IPS-NIHi7 (cell line): ENCODE data around the gene DSCAM.
A peak's percentile ranks its signal among the peaks of the same experiment; 100 is the strongest.
"Not testable (repeated sequence)": the region's sequence is repeated elsewhere in the genome, so short reads cannot be mapped to it uniquely, and the experiment has no call there.

Source experiments
- DNase-seq: peaks from one replicate; pipeline ENCODE4 v3.0.0; 2012; ENCODE audit warnings: mixed read lengths; ENCODE audit errors: extremely low spot score

The DSCAM gene

GRCh38 chr21:40846587-40847411 is at the start of gene DSCAM:
TSS of gene DSCAM (minus strand) at chr21:40847158. CDS start at chr21:40846661, 497 bp downstream.
- peak; percentile 52 for DNase-seq

GRCh38 chr21:40895697-40896096 is 48.7 kb upstream of the DSCAM start:
- DNase-seq = not testable (repeated sequence)

GRCh38 chr21:40886931-40887330 is 40.0 kb upstream of the DSCAM start:
- no peak for DNase-seq

- DNase-seq = no peak
Measured at GRCh38 chr21:40886006-40886405, 39.0 kb upstream of the DSCAM start.

GRCh38 chr21:40882192-40882915 is 35.4 kb upstream of the DSCAM start:
- DNase-seq = no peak

- no peak for DNase-seq
Measured at GRCh38 chr21:40881767-40882166, 34.8 kb upstream of the DSCAM start.

- DNase-seq = no peak
Measured at GRCh38 chr21:40871099-40871498, 24.1 kb upstream of the DSCAM start.

- DNase-seq = no peak
Measured at GRCh38 chr21:40863839-40864238, 16.9 kb upstream of the DSCAM start.

- DNase-seq = no peak
Measured at GRCh38 chr21:40858517-40858916, 11.6 kb upstream of the DSCAM start.

- no peak for DNase-seq
Measured at GRCh38 chr21:40853956-40854688, 7.2 kb upstream of the DSCAM start.

GRCh38 chr21:40852563-40852962 is 5.6 kb upstream of the DSCAM start:
- peak; percentile 33 for DNase-seq

- DNase-seq = no peak
Measured at GRCh38 chr21:40851749-40852148, 4.8 kb upstream of the DSCAM start.

GRCh38 chr21:40850071-40850470 is 3.1 kb upstream of the DSCAM start:
- DNase-seq = no peak

GRCh38 chr21:40847951-40848350 is 993 bp upstream of the DSCAM start:
- peak; percentile 20 for DNase-seq

- no peak for DNase-seq
Measured at GRCh38 chr21:40846103-40846502, 855 bp downstream of the DSCAM start.

GRCh38 chr21:40845441-40845995 is 1.4 kb downstream of the DSCAM start:
- no peak for DNase-seq

GRCh38 chr21:40844935-40845334 is 2.0 kb downstream of the DSCAM start:
- no peak for DNase-seq

- no peak for DNase-seq
Measured at GRCh38 chr21:40842197-40842552, 4.8 kb downstream of the DSCAM start.

GRCh38 chr21:40841524-40842196 is 5.3 kb downstream of the DSCAM start:
- peak; percentile 74 for DNase-seq

- DNase-seq = no peak
Measured at GRCh38 chr21:40840401-40841125, 6.4 kb downstream of the DSCAM start.

GRCh38 chr21:40839521-40839920 is 7.4 kb downstream of the DSCAM start:
- no peak for DNase-seq
